ENCODE measurements around the gene ARTN.

The ARTN gene

GRCh38 chr1:43960798-43961197 lies 27.2 kb downstream of the ARTN start:
- no peak overlapping the region for H3K4me3 ChIP-seq (ENCODE audit: low read depth, low read length)
- TF ChIP-seq CTCF (IDR thresholded peaks at IDR 0.05; ENCODE audit: low read depth, low read length), result no peak
- DNase-seq (ENCODE audit: low read depth, low spot score), result no peak
- in situ Hi-C loops (cut with HindIII; ENCODE audit: low sequenced_read_pairs), result no loop called here

- in situ Hi-C loops (cut with HindIII; ENCODE audit: low sequenced_read_pairs), result no loop called here
- no peak for DNase-seq (ENCODE audit: low read depth, low spot score)
- H3K4me3 ChIP-seq (ENCODE audit: low read depth, low read length), result no peak overlapping the region
- no peak for TF ChIP-seq CTCF (IDR thresholded peaks at IDR 0.05; ENCODE audit: low read depth, low read length)
These were observed 28.1 kb downstream of the ARTN start for GRCh38 chr1:43961692-43962091.

GRCh38 chr1:43962324-43962723 lies 28.7 kb downstream of the ARTN start:
- no peak for TF ChIP-seq CTCF (IDR thresholded peaks at IDR 0.05; ENCODE audit: low read depth, low read length)
- no peak overlapping the region for H3K4me3 ChIP-seq (ENCODE audit: low read depth, low read length)
- no peak for DNase-seq (ENCODE audit: low read depth, low spot score)
- in situ Hi-C loops (cut with HindIII; ENCODE audit: low sequenced_read_pairs), result no loop called here

- no peak for TF ChIP-seq CTCF (IDR thresholded peaks at IDR 0.05; ENCODE audit: low read depth, low read length)
- in situ Hi-C loops (cut with HindIII; ENCODE audit: low sequenced_read_pairs), result no loop called here
- DNase-seq (ENCODE audit: low read depth, low spot score), result no peak
- H3K4me3 ChIP-seq (ENCODE audit: low read depth, low read length), result no peak overlapping the region
These were observed 29.4 kb downstream of the ARTN start for GRCh38 chr1:43963006-43963405.

- no peak for TF ChIP-seq CTCF (IDR thresholded peaks at IDR 0.05; ENCODE audit: low read depth, low read length)
- in situ Hi-C loops (cut with HindIII; ENCODE audit: low sequenced_read_pairs), result no loop called here
- no peak for DNase-seq (ENCODE audit: low read depth, low spot score)
- H3K4me3 ChIP-seq (ENCODE audit: low read depth, low read length), result no peak overlapping the region
These were observed 30.3 kb downstream of the ARTN start for GRCh38 chr1:43963890-43964289.

GRCh38 chr1:43965316-43965715 lies 31.7 kb downstream of the ARTN start:
- DNase-seq (ENCODE audit: low read depth, low spot score), result no peak
- no peak overlapping the region for H3K4me3 ChIP-seq (ENCODE audit: low read depth, low read length)
- in situ Hi-C loops (cut with HindIII; ENCODE audit: low sequenced_read_pairs), result no loop called here
- TF ChIP-seq CTCF (IDR thresholded peaks at IDR 0.05; ENCODE audit: low read depth, low read length), result no peak

GRCh38 chr1:43968348-43968948 lies 34.8 kb downstream of the ARTN start:
- TF ChIP-seq CTCF (IDR thresholded peaks at IDR 0.05; ENCODE audit: low read depth, low read length), result no peak
- H3K4me3 ChIP-seq (ENCODE audit: low read depth, low read length), result no peak overlapping the region
- in situ Hi-C loops (cut with HindIII; ENCODE audit: low sequenced_read_pairs), result no loop called here
- DNase-seq (ENCODE audit: low read depth, low spot score), result no peak

Data from astrocyte of the spinal cord (primary cell).